Peyer's patch (tissue), 4 donors: Measurements from ENCODE around the gene KPNA5.
"Not testable (repeated sequence)": the region's sequence is repeated elsewhere in the genome, so short reads cannot be mapped to it uniquely, and the experiment has no call there.

Experiments
- POLR2A ChIP-seq, 2 donors: fragments of 450-650 bp; IDR thresholded peaks; one replicate each; pipeline ENCODE4 v1.5.1; 2017; ENCODE audit warnings: antibody characterized with exemption in 2 of 2, mild to moderate bottlenecking in 2 of 2, moderate library complexity in 2 of 2
- TF ChIP-seq, protein P1 (sequence below), 6 experiments: fragments of 450-650 bp in 4 of 6; fragments of 200-600 bp in 2 of 6; sonication (generic) in 1 of 6; IDR thresholded peaks; one replicate each; pipeline ENCODE4 v1.5.1; 2017 to 2019; ENCODE audit warnings: antibody characterized with exemption in 6 of 6, mild to moderate bottlenecking in 3 of 6, moderate library complexity in 1 of 6

DNA sequence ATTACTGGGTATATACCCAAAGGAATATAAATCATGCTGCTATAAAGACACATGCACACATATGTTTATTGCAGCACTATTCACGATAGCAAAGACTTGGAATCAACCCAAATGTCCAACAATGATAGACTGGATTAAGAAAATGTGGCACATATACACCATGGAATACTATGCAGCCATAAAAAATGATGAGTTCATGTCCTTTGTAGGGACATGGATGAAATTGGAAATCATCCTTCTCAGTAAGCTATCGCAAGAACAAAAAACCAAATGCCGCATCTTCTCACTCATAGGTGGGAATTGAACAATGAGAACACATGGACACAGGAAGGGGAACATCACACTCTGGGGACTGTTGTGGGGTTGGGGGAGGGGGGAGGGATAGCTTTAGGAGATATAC lies 59.5 kb downstream of the KPNA5 start:
- TF ChIP-seq, protein P1, sequence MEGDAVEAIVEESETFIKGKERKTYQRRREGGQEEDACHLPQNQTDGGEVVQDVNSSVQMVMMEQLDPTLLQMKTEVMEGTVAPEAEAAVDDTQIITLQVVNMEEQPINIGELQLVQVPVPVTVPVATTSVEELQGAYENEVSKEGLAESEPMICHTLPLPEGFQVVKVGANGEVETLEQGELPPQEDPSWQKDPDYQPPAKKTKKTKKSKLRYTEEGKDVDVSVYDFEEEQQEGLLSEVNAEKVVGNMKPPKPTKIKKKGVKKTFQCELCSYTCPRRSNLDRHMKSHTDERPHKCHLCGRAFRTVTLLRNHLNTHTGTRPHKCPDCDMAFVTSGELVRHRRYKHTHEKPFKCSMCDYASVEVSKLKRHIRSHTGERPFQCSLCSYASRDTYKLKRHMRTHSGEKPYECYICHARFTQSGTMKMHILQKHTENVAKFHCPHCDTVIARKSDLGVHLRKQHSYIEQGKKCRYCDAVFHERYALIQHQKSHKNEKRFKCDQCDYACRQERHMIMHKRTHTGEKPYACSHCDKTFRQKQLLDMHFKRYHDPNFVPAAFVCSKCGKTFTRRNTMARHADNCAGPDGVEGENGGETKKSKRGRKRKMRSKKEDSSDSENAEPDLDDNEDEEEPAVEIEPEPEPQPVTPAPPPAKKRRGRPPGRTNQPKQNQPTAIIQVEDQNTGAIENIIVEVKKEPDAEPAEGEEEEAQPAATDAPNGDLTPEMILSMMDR (IDR thresholded peaks at IDR 0.05) = not testable (repeated sequence)
- TF ChIP-seq POLR2A (IDR thresholded peaks at IDR 0.05) = not testable (repeated sequence)
